Astrocyte (in vitro differentiated cells and primary cell): ENCODE data around the gene ZHX3. TPM values are rescaled to one million over a fixed set of nuclear protein-coding genes. Genes with fewer than 3 reads are reported as not detected.
A peak's percentile ranks its signal among the peaks of the same experiment; 100 is the strongest.

Source experiments
- DNase-seq: peaks from one replicate; pipeline ENCODE4 v3.0.0-alpha.2; 2010; ENCODE audit warnings: low read depth
- FAIRE-seq: peaks from 2 replicates; lab custom pipeline; 2011; peaks lifted over from hg19 to GRCh38; lab: Jason Lieb, UNC
- H2AFZ ChIP-seq: 2 replicates; pipeline ENCODE4 v1.6.0; 2012; ENCODE audit warnings: low read depth, low read length, inconsistent platforms
- H3K27ac ChIP-seq: 2 replicates; pipeline ENCODE4 v1.5.1; 2011; ENCODE audit warnings: low read depth, low read length, inconsistent platforms
- H3K27me3 ChIP-seq: 2 replicates; pipeline ENCODE4 v1.6.0; 2011; ENCODE audit warnings: low read length, inconsistent platforms; ENCODE audit not compliant: insufficient read depth
- H3K36me3 ChIP-seq: 2 replicates; pipeline ENCODE4 v1.5.1; 2011; ENCODE audit warnings: low read length, inconsistent platforms; ENCODE audit not compliant: insufficient read depth
- H3K4me1 ChIP-seq: 2 replicates; pipeline ENCODE4 v1.5.1; 2011; ENCODE audit warnings: low read length, inconsistent platforms; ENCODE audit not compliant: insufficient read depth
- H3K4me2 ChIP-seq: 2 replicates; pipeline ENCODE4 v1.6.0; 2012; ENCODE audit warnings: low read length, inconsistent platforms
- H3K4me3 ChIP-seq: 2 replicates; pipeline ENCODE4 v1.5.1; 2011; ENCODE audit warnings: low read depth, mild to moderate bottlenecking, low read length, inconsistent platforms; ENCODE audit not compliant: insufficient read depth
- H3K79me2 ChIP-seq: 2 replicates; pipeline ENCODE4 v1.6.0; 2012; ENCODE audit warnings: mild to moderate bottlenecking, low read length, inconsistent platforms; ENCODE audit not compliant: insufficient read depth
- H3K9ac ChIP-seq: 2 replicates; pipeline ENCODE4 v1.6.0; 2012; ENCODE audit warnings: mild to moderate bottlenecking, low read length, inconsistent platforms
- H3K9me3 ChIP-seq: 2 replicates; pipeline ENCODE4 v1.5.1; 2012; ENCODE audit warnings: low read depth, mild to moderate bottlenecking, low read length, inconsistent platforms; ENCODE audit not compliant: insufficient read depth
- H4K20me1 ChIP-seq: 2 replicates; pipeline ENCODE4 v1.6.0; 2012; ENCODE audit warnings: low read length, inconsistent platforms; ENCODE audit not compliant: insufficient read depth
- H3K27ac Mint-ChIP-seq: one replicate; pipeline ENCODE4 v1.8.0; 2021; ENCODE audit warnings: mild to moderate bottlenecking, mixed read lengths; ENCODE audit not compliant: unreplicated experiment
- H3K27me3 Mint-ChIP-seq: one replicate; pipeline ENCODE4 v1.8.0; 2021; ENCODE audit warnings: low read depth, mixed read lengths; ENCODE audit not compliant: unreplicated experiment
- H3K36me3 Mint-ChIP-seq: one replicate; pipeline ENCODE4 v1.8.0; 2021; ENCODE audit warnings: low read depth, mixed read lengths; ENCODE audit not compliant: unreplicated experiment
- H3K4me1 Mint-ChIP-seq: one replicate; pipeline ENCODE4 v1.8.0; 2021; ENCODE audit warnings: low read depth, mixed read lengths; ENCODE audit not compliant: unreplicated experiment
- H3K4me3 Mint-ChIP-seq: one replicate; pipeline ENCODE4 v1.8.0; 2021; ENCODE audit warnings: mild to moderate bottlenecking, moderate library complexity, mixed read lengths; ENCODE audit not compliant: unreplicated experiment
- H3K9me3 Mint-ChIP-seq: one replicate; pipeline ENCODE4 v1.8.0; 2021; ENCODE audit warnings: mild to moderate bottlenecking, mixed read lengths; ENCODE audit not compliant: unreplicated experiment
- CTCF ChIP-seq: IDR thresholded peaks from 2 replicates; pipeline ENCODE4 v1.5.1; 2011; ENCODE audit warnings: low read depth, mild to moderate bottlenecking, inconsistent platforms, low read length, moderate library complexity; ENCODE audit not compliant: insufficient read depth
- EZH2 ChIP-seq: IDR thresholded peaks from 2 replicates; pipeline ENCODE4 v1.6.1; 2012; ENCODE audit warnings: mild to moderate bottlenecking, low read length, inconsistent platforms; ENCODE audit not compliant: insufficient read depth
- total RNA-seq: library from RNA; stranded (reverse); gene quantifications from 2 replicates; pipeline ENCODE4 v1.2.1, GENCODE V29; 2021

ZHX3 gene
- total RNA-seq, 1 donor from 2014 or later = 41.6 TPM

- H3K4me3 ChIP-seq = no peak overlapping the region
- H3K4me2 ChIP-seq = no peak overlapping the region
- no peaks in the 10 kb centered on the region for H3K9me3 ChIP-seq
- Mint-ChIP-seq H3K4me3 (no peak overlapping the region), H3K27ac (no peak overlapping the region), H3K27me3 (no peaks in the 10 kb centered on the region), H3K9me3 (no peaks in the 10 kb centered on the region), H3K4me1 (peaks cover 13% of the 10 kb centered on the region), H3K36me3 (peaks cover 2% of the 10 kb centered on the region)
- H3K27me3 ChIP-seq = no peaks in the 10 kb centered on the region
- H3K79me2 ChIP-seq = peaks cover 45% of the 10 kb centered on the region
- TF ChIP-seq CTCF (no peak), EZH2 (no peak)
- no peak overlapping the region for H3K27ac ChIP-seq
- H4K20me1 ChIP-seq = peaks cover 18% of the 10 kb centered on the region
- no peak overlapping the region for H2AFZ ChIP-seq
- H3K4me1 ChIP-seq = peaks cover 7% of the 10 kb centered on the region
- H3K36me3 ChIP-seq = no peaks in the 10 kb centered on the region
- no peak overlapping the region for H3K9ac ChIP-seq
- DNase-seq (no peak), FAIRE-seq (no peak)
Measured at GRCh38 chr20:41277049-41277448, 40.5 kb downstream of the ZHX3 start.

- no peaks in the 10 kb centered on the region for H3K27me3 ChIP-seq
- H3K27ac Mint-ChIP-seq = no peak overlapping the region
- no peak for FAIRE-seq
- H4K20me1 ChIP-seq = peaks cover 18% of the 10 kb centered on the region
- H3K4me1 ChIP-seq = peaks cover 7% of the 10 kb centered on the region
- H3K27me3 Mint-ChIP-seq = no peaks in the 10 kb centered on the region
- H2AFZ ChIP-seq = no peak overlapping the region
- peak overlapping the region; percentile 40 for H3K9ac ChIP-seq
- peaks cover 13% of the 10 kb centered on the region for H3K4me1 Mint-ChIP-seq
- TF ChIP-seq CTCF = no peak
- TF ChIP-seq EZH2 = no peak
- H3K27ac ChIP-seq = no peak overlapping the region
- peaks cover 44% of the 10 kb centered on the region for H3K79me2 ChIP-seq
- peak overlapping the region; percentile 65 for H3K4me2 ChIP-seq
- DNase-seq = no peak
- H3K9me3 ChIP-seq = no peaks in the 10 kb centered on the region
- no peaks in the 10 kb centered on the region for H3K9me3 Mint-ChIP-seq
- H3K4me3 Mint-ChIP-seq = no peak overlapping the region
- H3K36me3 ChIP-seq = no peaks in the 10 kb centered on the region
- H3K4me3 ChIP-seq = no peak overlapping the region
- no peaks in the 10 kb centered on the region for H3K36me3 Mint-ChIP-seq
Measured at GRCh38 chr20:41276317-41276751, 41.2 kb downstream of the ZHX3 start.

GRCh38 chr20:41275301-41275731 is 42.2 kb downstream of the ZHX3 start:
- Histone ChIP-seq H2AFZ (no peak overlapping the region), H3K9ac (no peak overlapping the region), H3K9me3 (no peaks in the 10 kb centered on the region), H3K4me1 (peaks cover 7% of the 10 kb centered on the region), H3K4me2 (peak overlapping the region; percentile 30), H4K20me1 (peaks cover 18% of the 10 kb centered on the region), H3K36me3 (no peaks in the 10 kb centered on the region), H3K27ac (no peak overlapping the region), H3K27me3 (no peaks in the 10 kb centered on the region), H3K79me2 (peaks cover 41% of the 10 kb centered on the region), H3K4me3 (no peak overlapping the region)
- Mint-ChIP-seq H3K4me3 (no peak overlapping the region), H3K36me3 (no peaks in the 10 kb centered on the region), H3K27ac (no peak overlapping the region), H3K9me3 (no peaks in the 10 kb centered on the region), H3K27me3 (no peaks in the 10 kb centered on the region), H3K4me1 (peaks cover 13% of the 10 kb centered on the region)
- no peak for TF ChIP-seq CTCF
- TF ChIP-seq EZH2 = no peak
- peak; percentile 76 for DNase-seq
- peak; percentile 77 for FAIRE-seq
